A673 (cell line): Measurements from ENCODE around the gene ESX1. TPM values are rescaled to one million over a fixed set of nuclear protein-coding genes. Genes with fewer than 3 reads are reported as not detected.

Source experiments
- BruUV-seq: library from RNA; stranded (reverse); fragments of 400-500 nt; replicated peaks from 2 replicates; lab custom pipeline; 2021; lab: Mats Ljungman, UMichigan
- CTCF ChIA-PET: fragments of 300-600 bp; sonication (Branson Sonifier 250); formaldehyde crosslinking; loops from one replicate; lab custom pipeline; 2022; ENCODE audit warnings: antibody characterized with exemption; lab: Charles Lee
- POLR2A ChIA-PET: fragments of 300-600 bp; sonication (Branson Sonifier 250); formaldehyde crosslinking; loops from one replicate; lab custom pipeline; 2022; ENCODE audit warnings: antibody characterized with exemption; ENCODE audit not compliant: low non-redundant PET; lab: Charles Lee
- DNase-seq: peaks from one replicate; pipeline ENCODE4 v3.0.0-alpha.2; 2015; ENCODE audit warnings: low spot score
- H3K27ac ChIP-seq: fragments of 200-600 bp; sonication (generic); 2 replicates; pipeline ENCODE4 v1.5.1; 2016; ENCODE audit warnings: mixed run types, low read depth, mild to moderate bottlenecking, mixed read lengths, antibody characterized with exemption, low read length; ENCODE audit not compliant: poor library complexity, severe bottlenecking
- H3K27me3 ChIP-seq: fragments of 200-600 bp; sonication (generic); replicated peaks from 2 replicates; pipeline ENCODE4 v1.6.1; 2017; ENCODE audit warnings: mixed run types, low read depth, mild to moderate bottlenecking, mixed read lengths, antibody characterized with exemption, low read length; ENCODE audit not compliant: insufficient read depth, poor library complexity
- H3K36me3 ChIP-seq: fragments of 200-600 bp; sonication (generic); 2 replicates; pipeline ENCODE4 v1.6.1; 2016; ENCODE audit warnings: mixed run types, mild to moderate bottlenecking, mixed read lengths, antibody characterized with exemption, low read length; ENCODE audit not compliant: insufficient read depth, poor library complexity, severe bottlenecking
- H3K4me1 ChIP-seq: fragments of 200-600 bp; sonication (generic); 2 replicates; pipeline ENCODE4 v1.6.1; 2017; ENCODE audit warnings: mixed run types, mild to moderate bottlenecking, mixed read lengths, antibody characterized with exemption, low read length; ENCODE audit not compliant: insufficient read depth, poor library complexity, severe bottlenecking
- H3K4me3 ChIP-seq: fragments of 200-600 bp; sonication (generic); 2 replicates; pipeline ENCODE4 v1.5.1; 2016; ENCODE audit warnings: low read depth, mixed run types, mild to moderate bottlenecking, mixed read lengths, low read length; ENCODE audit not compliant: poor library complexity, severe bottlenecking
- H3K9me3 ChIP-seq: fragments of 200-600 bp; sonication (generic); 2 replicates; pipeline ENCODE4 v1.6.1; 2016; ENCODE audit warnings: mixed run types, low read depth, mild to moderate bottlenecking, mixed read lengths, antibody characterized with exemption, low read length; ENCODE audit not compliant: poor library complexity, severe bottlenecking
- CTCF ChIP-seq: fragments of 300-800, 200-600 bp; sonication (generic); conservative IDR thresholded peaks from 2 replicates; pipeline ENCODE4 v1.5.1; 2017; ENCODE audit warnings: low read depth, mild to moderate bottlenecking, antibody characterized with exemption, low read length, moderate library complexity, mixed read lengths
- EZH2 ChIP-seq: fragments of 200-600 bp; sonication (generic); IDR thresholded peaks from 2 replicates; pipeline ENCODE4 v1.6.1; 2017; ENCODE audit warnings: borderline replicate concordance, low read depth, mild to moderate bottlenecking, mixed read lengths, antibody characterized with exemption, low read length; ENCODE audit not compliant: poor library complexity, severe bottlenecking
- intact Hi-C: fragments of 100-400 bp; cut with micrococcal nuclease; formaldehyde crosslinking; loops from one replicate; pipeline ENCODE4 v1.10.0; 2022; ENCODE audit not compliant: unreplicated experiment
- total RNA-seq: library from RNA; stranded (reverse); gene quantifications from 2 replicates; pipeline ENCODE4 v1.2.3, GENCODE V29; 2021

The ESX1 gene
- total RNA-seq, 1 experiment from 2014 or later, result not detected

DNA sequence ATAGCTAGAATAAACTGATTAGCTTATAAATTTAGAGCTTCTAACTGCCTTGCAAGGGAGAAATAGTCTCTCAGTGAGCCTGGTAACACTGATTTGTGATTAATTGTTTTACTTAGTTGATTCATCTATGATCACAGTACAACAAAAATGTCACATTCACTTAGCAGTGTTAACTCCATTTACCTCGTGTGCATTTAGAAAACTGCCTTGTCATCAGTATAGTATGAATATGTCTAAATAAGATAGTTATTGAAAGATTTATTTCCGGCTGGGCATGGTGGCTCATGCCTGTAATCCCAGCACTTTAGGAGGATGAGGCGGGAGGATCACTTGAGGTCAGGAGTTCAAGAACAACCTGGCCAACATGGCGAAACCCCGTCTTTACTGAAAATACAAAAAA is 49.2 kb downstream of the ESX1 start:
- H3K4me3 ChIP-seq, result no peak overlapping the region
- no peaks in the 10 kb centered on the region for H3K27me3 ChIP-seq
- intact Hi-C loops, result no loop called here
- DNase-seq, result no peak
- no peaks in the 10 kb centered on the region for H3K9me3 ChIP-seq
- no peaks in the 10 kb centered on the region for H3K36me3 ChIP-seq
- H3K27ac ChIP-seq, result no peak overlapping the region
- ChIA-PET CTCF (no interaction called here), POLR2A (no interaction called here)
- TF ChIP-seq EZH2, result no peak
- no peak for TF ChIP-seq CTCF
- no peaks in the 10 kb centered on the region for H3K4me1 ChIP-seq
- no TSS peak for BruUV-seq

Other genes with a start within 250 kb of the ESX1 start
- not detected in 2 replicates for gene H2BW1, start 241.2 kb downstream of the ESX1 start, total RNA-seq
- not detected in 2 replicates for gene H2BW2, start 215.0 kb downstream of the ESX1 start, total RNA-seq
- gene TMSB15C, start 178.7 kb downstream of the ESX1 start, total RNA-seq, result 8.2 and 10.8 TPM in 2 replicates
- gene ZCCHC18, start 142.4 kb downstream of the ESX1 start, total RNA-seq, result 0.54 and 1.4 TPM in 2 replicates
- gene SLC25A53, start 97.9 kb downstream of the ESX1 start, total RNA-seq, result 3.4 and 3.6 TPM in 2 replicates
- 14.3 and 15.5 TPM in 2 replicates for gene FAM199X, start 88.5 kb downstream of the ESX1 start, total RNA-seq